Hepatocyte (in vitro differentiated cells): ENCODE results near the gene APBA1.

Experiments
- CTCF ChIP-seq: fragments of 200-600 bp; sonication (generic); IDR thresholded peaks from 2 replicates; pipeline ENCODE4 v1.5.1; 2016; ENCODE audit warnings: antibody characterized with exemption, mild to moderate bottlenecking; ENCODE audit not compliant: poor library complexity
- EZH2 ChIP-seq: fragments of 200-600 bp; sonication (generic); IDR thresholded peaks from 2 replicates; pipeline ENCODE4 v1.6.1; 2016; ENCODE audit warnings: antibody characterized with exemption, mild to moderate bottlenecking, borderline replicate concordance
- EZH2phosphoT487 ChIP-seq: fragments of 200-600 bp; sonication (generic); IDR thresholded peaks from one replicate; pipeline ENCODE4 v1.6.1; 2018; ENCODE audit warnings: antibody characterized with exemption, mild to moderate bottlenecking, low read depth, moderate library complexity; ENCODE audit not compliant: unreplicated experiment, severe bottlenecking

- TF ChIP-seq CTCF = no peak
- no peak for TF ChIP-seq EZH2
- no peak for TF ChIP-seq EZH2phosphoT487
These were observed 200.7 kb downstream of the APBA1 start for GRCh38 chr9:69471433-69471832.
